SK-N-SH (cell line): ENCODE data around the gene STUB1. TPM values are rescaled to one million over a fixed set of nuclear protein-coding genes. Genes with fewer than 3 reads are reported as not detected.

ENCODE experiments used
- ELF1 ChIP-seq: IDR thresholded peaks from 2 replicates; pipeline ENCODE4 v1.4.0; 2012
- FOXJ3 ChIP-seq: sonication (generic); formaldehyde crosslinking; IDR thresholded peaks from 2 replicates; pipeline ENCODE4 v1.5.1; 2020; ENCODE audit warnings: mild to moderate bottlenecking, missing genetic modification reagents
- GATA2 ChIP-seq: sonication (generic); formaldehyde crosslinking; IDR thresholded peaks from 2 replicates; pipeline ENCODE4 v1.5.0; 2020; ENCODE audit warnings: mild to moderate bottlenecking, missing genetic modification reagents
- MAX ChIP-seq: IDR thresholded peaks from 2 replicates; pipeline ENCODE4 v1.4.0; 2012; ENCODE audit warnings: low read depth
- MEF2A ChIP-seq: IDR thresholded peaks from 2 replicates; pipeline ENCODE4 v1.4.0; 2012; ENCODE audit warnings: low read depth, borderline replicate concordance
- MXI1 ChIP-seq: IDR thresholded peaks from 2 replicates; pipeline ENCODE4 v1.6.1; 2012; ENCODE audit warnings: mild to moderate bottlenecking, low read depth, low read length, improper control_type of control experiment
- POLR2AphosphoS5 ChIP-seq: IDR thresholded peaks from 2 replicates; pipeline ENCODE4 v1.6.1; 2012; ENCODE audit warnings: low read depth, low read length
- RCOR1 ChIP-seq: fragments of 150-350 bp; IDR thresholded peaks from 2 replicates; pipeline ENCODE4 v1.6.1; 2017; ENCODE audit warnings: antibody characterized with exemption, low read length
- REST ChIP-seq: IDR thresholded peaks from 2 replicates; pipeline ENCODE4 v1.6.1; 2012; ENCODE audit warnings: mild to moderate bottlenecking, low read depth, low read length, moderate library complexity
- SMC3 ChIP-seq: IDR thresholded peaks from 2 replicates; pipeline ENCODE4 v1.6.1; 2012; ENCODE audit warnings: low read depth, low read length, improper control_type of control experiment
- TAF1 ChIP-seq: IDR thresholded peaks from 2 replicates; pipeline ENCODE4 v1.6.1; 2012; ENCODE audit warnings: low read depth, mild to moderate bottlenecking, low read length, moderate library complexity, borderline replicate concordance
- TCF12 ChIP-seq: IDR thresholded peaks from 2 replicates; pipeline ENCODE4 v1.4.0; 2012
- TEAD4 ChIP-seq: IDR thresholded peaks from 2 replicates; pipeline ENCODE4 v1.4.0; 2012; ENCODE audit warnings: mild to moderate bottlenecking, borderline replicate concordance; ENCODE audit not compliant: insufficient read depth
- USF2 ChIP-seq: fragments of 150-350 bp; IDR thresholded peaks from 2 replicates; pipeline ENCODE4 v1.6.1; 2017; ENCODE audit warnings: antibody characterized with exemption, low read length, low read depth, borderline replicate concordance
- YY1 ChIP-seq: IDR thresholded peaks from 2 replicates; pipeline ENCODE4 v1.4.0; 2012; ENCODE audit warnings: low read depth, mild to moderate bottlenecking
- ZBTB33 ChIP-seq: IDR thresholded peaks from 2 replicates; pipeline ENCODE4 v1.4.0; 2012; ENCODE audit warnings: low read depth, borderline replicate concordance
- polyA plus RNA-seq, 3 experiments: library from polyadenylated mRNA; depleted of rRNA; stranded (reverse); fragments of >200 nt; gene quantifications; 2 replicates each; pipeline ENCODE4 v1.2.3, GENCODE V29; 2012
- TF ChIP-seq, protein P1 (sequence below): fragments of 150-350 bp; IDR thresholded peaks from 2 replicates; pipeline ENCODE4 v1.6.1; 2016; ENCODE audit warnings: mild to moderate bottlenecking, low read depth, low read length

Gene STUB1
- polyA plus RNA-seq, 1 of the 3 experiments (the other 2 are of a cell fraction): 323 TPM

DNA sequence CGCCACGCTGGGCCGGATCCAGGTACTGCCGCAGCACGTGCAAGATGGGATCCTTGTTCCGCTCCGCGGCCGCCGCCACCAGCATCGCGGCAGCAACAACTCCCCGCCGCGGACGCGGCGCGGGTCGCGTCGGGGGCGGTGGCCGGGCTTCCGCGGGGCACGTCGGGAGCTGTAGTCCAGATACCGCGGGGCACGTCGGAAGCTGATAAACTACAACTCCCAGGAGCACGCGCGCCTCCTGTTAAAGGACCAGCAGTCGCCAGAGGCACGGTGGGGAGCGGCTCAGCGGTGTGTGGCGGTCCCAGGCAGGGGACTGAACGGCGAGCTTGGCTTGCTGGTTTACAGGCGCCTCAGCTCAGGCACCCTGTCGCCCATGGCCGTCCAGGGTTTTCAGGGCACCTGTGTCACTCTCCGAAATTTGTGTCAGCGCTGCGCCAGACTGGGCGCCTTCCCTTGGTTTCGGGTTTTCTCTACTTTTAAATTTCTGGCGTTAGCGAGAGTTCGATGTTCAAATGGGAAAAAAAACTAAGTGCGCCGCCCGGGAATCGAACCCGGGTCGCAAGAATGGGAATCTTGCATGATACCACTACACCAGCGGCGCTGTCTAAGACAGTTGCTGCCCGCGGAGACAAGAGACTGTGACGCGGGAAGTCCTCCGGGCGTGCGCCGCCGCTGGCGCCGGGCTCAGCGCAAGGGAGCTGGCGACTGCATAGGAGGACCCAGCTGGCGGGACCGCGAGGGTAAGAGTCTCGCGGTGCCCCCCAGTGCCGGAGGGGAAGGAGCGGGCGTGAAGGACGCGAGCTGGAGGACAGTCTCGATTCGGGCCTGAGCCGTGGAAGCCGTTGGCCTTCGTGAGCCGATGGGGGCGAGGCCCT lies 43.8 kb upstream of the STUB1 start, which contains the start of gene METTL26 (continued):
- TF ChIP-seq MAX (peak; percentile 83), FOXJ3 (CRISPR knock-in tag) (no peak), TCF12 (peak; percentile 18; the same call in 1 of the 2 replicates), REST (no peak; the same call in 1 of the 2 replicates), SMC3 (no peak), ZBTB33 (peak; percentile 85; the same call in 1 of the 2 replicates), MXI1 (peak; percentile 96), TEAD4 (peak; percentile 94), POLR2AphosphoS5 (peak; percentile 80), GATA2 (CRISPR knock-in tag) (no peak), TAF1 (0 out of 2 replicates have a peak, but pooled peaks have one; percentile 19), ELF1 (0 out of 2 replicates have a peak, but pooled peaks have one; percentile 41), YY1 (peak; percentile 18; the same call in 1 of the 2 replicates), MEF2A (no peak), USF2 (no peak), RCOR1 (no peak)
- TF ChIP-seq, protein P1, sequence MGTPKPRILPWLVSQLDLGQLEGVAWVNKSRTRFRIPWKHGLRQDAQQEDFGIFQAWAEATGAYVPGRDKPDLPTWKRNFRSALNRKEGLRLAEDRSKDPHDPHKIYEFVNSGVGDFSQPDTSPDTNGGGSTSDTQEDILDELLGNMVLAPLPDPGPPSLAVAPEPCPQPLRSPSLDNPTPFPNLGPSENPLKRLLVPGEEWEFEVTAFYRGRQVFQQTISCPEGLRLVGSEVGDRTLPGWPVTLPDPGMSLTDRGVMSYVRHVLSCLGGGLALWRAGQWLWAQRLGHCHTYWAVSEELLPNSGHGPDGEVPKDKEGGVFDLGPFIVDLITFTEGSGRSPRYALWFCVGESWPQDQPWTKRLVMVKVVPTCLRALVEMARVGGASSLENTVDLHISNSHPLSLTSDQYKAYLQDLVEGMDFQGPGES: no peak
